Islet precursor cell (in vitro differentiated cells): ENCODE results near the gene SLC6A5.

Source experiments
- DNase-seq: peaks from one replicate; pipeline ENCODE4 v3.0.0-alpha.2; 2018

SLC6A5 gene

GRCh38 chr11:20671856-20672546, 72.6 kb downstream of the SLC6A5 start:
- no peak for DNase-seq

DNA sequence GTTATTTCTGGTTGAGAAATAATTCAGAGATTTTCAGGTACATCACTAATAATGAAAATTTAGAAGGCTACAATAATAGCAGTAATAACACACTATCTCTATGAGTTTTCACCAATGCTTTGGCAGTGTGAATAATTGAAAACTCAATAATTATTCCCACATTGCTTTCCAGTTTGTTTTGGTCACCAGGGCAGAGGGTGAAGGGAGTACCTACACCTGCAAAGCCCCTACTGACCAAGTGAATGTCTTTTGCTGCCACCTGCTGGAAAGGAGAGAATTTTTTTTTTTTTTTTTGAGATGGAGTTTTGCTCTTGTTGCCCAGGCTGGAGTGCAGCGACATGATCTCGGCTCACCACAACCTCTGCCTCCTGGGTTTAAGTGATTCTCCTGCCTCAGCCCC, 73.2 kb downstream of the SLC6A5 start:
- DNase-seq, result no peak

- DNase-seq, result no peak
These were observed 77.2 kb downstream of the SLC6A5 start for GRCh38 chr11:20676658-20677057.

GRCh38 chr11:20688761-20689160, 89.4 kb downstream of the SLC6A5 start:
- no peak for DNase-seq

DNA sequence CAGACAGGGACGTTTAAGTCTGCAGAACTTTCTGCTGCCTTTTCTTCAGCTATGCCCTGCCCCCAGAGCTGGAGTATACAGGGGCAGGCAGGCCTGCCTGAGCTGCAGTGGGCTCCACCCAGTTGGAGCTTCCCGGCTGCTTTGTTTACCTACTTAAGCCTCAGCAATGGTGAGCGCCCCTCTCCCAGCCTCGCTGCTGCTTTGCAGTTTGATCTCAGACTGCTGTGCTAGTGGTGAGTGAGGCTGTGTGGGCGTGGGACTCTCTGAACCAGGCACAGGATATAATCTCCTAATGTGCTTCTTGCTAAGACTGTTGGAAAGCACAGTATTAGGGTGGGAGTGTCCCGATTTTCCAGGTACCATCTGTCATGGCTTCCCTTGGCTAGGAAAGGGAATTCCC, 108.5 kb downstream of the SLC6A5 start:
- no peak for DNase-seq
